ENCODE data around the gene NHERF2.
A peak's percentile ranks its signal among the peaks of the same experiment; 100 is the strongest.

NHERF2 gene

GRCh38 chr16:2019921-2020831, 6.5 kb upstream of the NHERF2 start:
- H3K36me3 ChIP-seq (ENCODE audit: control insufficient read depth, insufficient read depth, low read length), result no peaks in the 10 kb centered on the region
- H3K9me3 ChIP-seq (ENCODE audit: control insufficient read depth, insufficient read depth, low read length), result no peaks in the 10 kb centered on the region
- no CpG with 5 or more reads among the region's 96 CpGs for WGBS (ENCODE audit: insufficient coverage, insufficient read length)
- H3K27me3 ChIP-seq (ENCODE audit: control insufficient read depth, insufficient read depth, low read length), result peaks cover 17% of the 10 kb centered on the region
- H3K4me3 ChIP-seq (ENCODE audit: low read length), result peak overlapping the region; percentile 33; the same call in 1 of the 2 replicates
- H3K4me1 ChIP-seq (ENCODE audit: control insufficient read depth, insufficient read depth, low read length), result no peaks in the 10 kb centered on the region
- H3K27ac ChIP-seq (ENCODE audit: low read length), result no peak overlapping the region
- no peak for DNase-seq (ENCODE audit: low read depth, low spot score)

DNA sequence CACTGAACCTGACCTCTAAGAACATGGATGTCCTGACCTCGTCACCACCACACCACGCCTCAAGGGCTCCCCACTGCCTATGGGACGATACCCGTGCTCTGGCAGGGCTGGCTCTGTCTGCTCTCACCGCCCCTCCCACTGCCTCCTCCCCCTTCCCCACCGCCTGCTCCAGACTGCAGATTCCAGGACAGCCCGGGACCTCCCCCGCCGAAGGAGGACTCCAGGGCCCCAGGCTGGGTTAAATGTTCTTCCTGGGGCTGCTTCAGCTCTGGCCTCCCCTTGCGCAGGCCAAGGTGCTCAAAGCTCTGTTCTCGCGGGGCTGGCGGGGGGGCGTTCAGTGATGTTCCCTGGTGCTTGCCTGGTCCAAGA, 4.0 kb upstream of the NHERF2 start:
- Histone ChIP-seq H3K27ac (ENCODE audit: low read length) (no peak overlapping the region), H3K36me3 (ENCODE audit: control insufficient read depth, insufficient read depth, low read length) (no peaks in the 10 kb centered on the region), H3K9me3 (ENCODE audit: control insufficient read depth, insufficient read depth, low read length) (no peaks in the 10 kb centered on the region), H3K27me3 (ENCODE audit: control insufficient read depth, insufficient read depth, low read length) (peaks cover 20% of the 10 kb centered on the region), H3K4me1 (ENCODE audit: control insufficient read depth, insufficient read depth, low read length) (peaks cover 3% of the 10 kb centered on the region; the same call in 1 of the 2 replicates), H3K4me3 (ENCODE audit: low read length) (peak overlapping the region; percentile 2; the same call in 1 of the 2 replicates)
- no CpG with 5 or more reads among the region's 14 CpGs for WGBS (ENCODE audit: insufficient coverage, insufficient read length)
- DNase-seq (ENCODE audit: low read depth, low spot score), result no peak

GRCh38 chr16:2023092-2024031, 3.3 kb upstream of the NHERF2 start:
- Histone ChIP-seq H3K4me1 (ENCODE audit: control insufficient read depth, insufficient read depth, low read length) (peaks cover 3% of the 10 kb centered on the region; the same call in 1 of the 2 replicates), H3K9me3 (ENCODE audit: control insufficient read depth, insufficient read depth, low read length) (no peaks in the 10 kb centered on the region), H3K4me3 (ENCODE audit: low read length) (peak overlapping the region; percentile 41; the same call in 1 of the 2 replicates), H3K27ac (ENCODE audit: low read length) (no peak overlapping the region), H3K36me3 (ENCODE audit: control insufficient read depth, insufficient read depth, low read length) (no peaks in the 10 kb centered on the region), H3K27me3 (ENCODE audit: control insufficient read depth, insufficient read depth, low read length) (peaks cover 20% of the 10 kb centered on the region)
- WGBS (ENCODE audit: insufficient coverage, insufficient read length), result no CpG with 5 or more reads among the region's 53 CpGs
- DNase-seq (ENCODE audit: low read depth, low spot score), result peak; percentile 91

- DNase-seq (ENCODE audit: low read depth, low spot score), result no peak
- WGBS (ENCODE audit: insufficient coverage, insufficient read length), result no CpG with 5 or more reads among the region's 12 CpGs
- no peaks in the 10 kb centered on the region for H3K9me3 ChIP-seq (ENCODE audit: control insufficient read depth, insufficient read depth, low read length)
- no peaks in the 10 kb centered on the region for H3K36me3 ChIP-seq (ENCODE audit: control insufficient read depth, insufficient read depth, low read length)
- peaks cover 3% of the 10 kb centered on the region; the same call in 1 of the 2 replicates for H3K4me1 ChIP-seq (ENCODE audit: control insufficient read depth, insufficient read depth, low read length)
- no peak overlapping the region for H3K4me3 ChIP-seq (ENCODE audit: low read length)
- no peak overlapping the region for H3K27ac ChIP-seq (ENCODE audit: low read length)
- peaks cover 18% of the 10 kb centered on the region for H3K27me3 ChIP-seq (ENCODE audit: control insufficient read depth, insufficient read depth, low read length)
These were observed 2.7 kb upstream of the NHERF2 start for GRCh38 chr16:2024032-2024420.

GRCh38 chr16:2025251-2025650, 1.5 kb upstream of the NHERF2 start:
- H3K36me3 ChIP-seq (ENCODE audit: control insufficient read depth, insufficient read depth, low read length), result no peaks in the 10 kb centered on the region
- peaks cover 5% of the 10 kb centered on the region for H3K4me1 ChIP-seq (ENCODE audit: control insufficient read depth, insufficient read depth, low read length)
- H3K4me3 ChIP-seq (ENCODE audit: low read length), result no peak overlapping the region
- H3K27ac ChIP-seq (ENCODE audit: low read length), result no peak overlapping the region
- no peak for DNase-seq (ENCODE audit: low read depth, low spot score)
- no CpG with 5 or more reads among the region's 14 CpGs for WGBS (ENCODE audit: insufficient coverage, insufficient read length)
- no peaks in the 10 kb centered on the region for H3K9me3 ChIP-seq (ENCODE audit: control insufficient read depth, insufficient read depth, low read length)
- peaks cover 9% of the 10 kb centered on the region for H3K27me3 ChIP-seq (ENCODE audit: control insufficient read depth, insufficient read depth, low read length)

- no peaks in the 10 kb centered on the region for H3K9me3 ChIP-seq (ENCODE audit: control insufficient read depth, insufficient read depth, low read length)
- H3K4me3 ChIP-seq (ENCODE audit: low read length), result no peak overlapping the region
- H3K36me3 ChIP-seq (ENCODE audit: control insufficient read depth, insufficient read depth, low read length), result no peaks in the 10 kb centered on the region
- no CpG with 5 or more reads among the region's 16 CpGs for WGBS (ENCODE audit: insufficient coverage, insufficient read length)
- H3K27ac ChIP-seq (ENCODE audit: low read length), result no peak overlapping the region
- DNase-seq (ENCODE audit: low read depth, low spot score), result no peak
- H3K4me1 ChIP-seq (ENCODE audit: control insufficient read depth, insufficient read depth, low read length), result peaks cover 5% of the 10 kb centered on the region
- peaks cover 5% of the 10 kb centered on the region; the same call in 1 of the 2 replicates for H3K27me3 ChIP-seq (ENCODE audit: control insufficient read depth, insufficient read depth, low read length)
These were observed 733 bp upstream of the NHERF2 start for GRCh38 chr16:2025878-2026460.

GRCh38 chr16:2027024-2028010, 615 bp downstream of the NHERF2 start:
- DNase-seq (ENCODE audit: low read depth, low spot score), result no peak
- Histone ChIP-seq H3K4me1 (ENCODE audit: control insufficient read depth, insufficient read depth, low read length) (peaks cover 5% of the 10 kb centered on the region), H3K36me3 (ENCODE audit: control insufficient read depth, insufficient read depth, low read length) (no peaks in the 10 kb centered on the region), H3K27ac (ENCODE audit: low read length) (no peak overlapping the region), H3K9me3 (ENCODE audit: control insufficient read depth, insufficient read depth, low read length) (no peaks in the 10 kb centered on the region), H3K27me3 (ENCODE audit: control insufficient read depth, insufficient read depth, low read length) (peaks cover 3% of the 10 kb centered on the region; the same call in 1 of the 2 replicates), H3K4me3 (ENCODE audit: low read length) (peak overlapping the region; percentile 48; the same call in 1 of the 2 replicates)
- whole genome bisulfite sequencing (ENCODE audit: insufficient coverage, insufficient read length), result no CpG with 5 or more reads among the region's 76 CpGs

- Histone ChIP-seq H3K4me3 (ENCODE audit: low read length) (no peak overlapping the region), H3K27ac (ENCODE audit: low read length) (no peak overlapping the region)
- no CpG with 5 or more reads among the region's 3 CpGs for WGBS (ENCODE audit: insufficient coverage, insufficient read length)
These were observed 1.4 kb downstream of the NHERF2 start for GRCh38 chr16:2028146-2028545.

GRCh38 chr16:2028620-2029220, 2.0 kb downstream of the NHERF2 start:
- DNase-seq (ENCODE audit: low read depth, low spot score), result no peak
- no CpG with 5 or more reads among the region's 18 CpGs for WGBS (ENCODE audit: insufficient coverage, insufficient read length)
- Histone ChIP-seq H3K36me3 (ENCODE audit: control insufficient read depth, insufficient read depth, low read length) (no peaks in the 10 kb centered on the region), H3K27ac (ENCODE audit: low read length) (no peak overlapping the region), H3K4me1 (ENCODE audit: control insufficient read depth, insufficient read depth, low read length) (peaks cover 5% of the 10 kb centered on the region), H3K4me3 (ENCODE audit: low read length) (no peak overlapping the region), H3K27me3 (ENCODE audit: control insufficient read depth, insufficient read depth, low read length) (peaks cover 3% of the 10 kb centered on the region; the same call in 1 of the 2 replicates), H3K9me3 (ENCODE audit: control insufficient read depth, insufficient read depth, low read length) (no peaks in the 10 kb centered on the region)

More at GRCh38 chr16:2028146-2028545, 1.4 kb downstream of the NHERF2 start:
- Histone ChIP-seq H3K27me3 (ENCODE audit: control insufficient read depth, insufficient read depth, low read length) (peaks cover 3% of the 10 kb centered on the region; the same call in 1 of the 2 replicates), H3K9me3 (ENCODE audit: control insufficient read depth, insufficient read depth, low read length) (no peaks in the 10 kb centered on the region), H3K36me3 (ENCODE audit: control insufficient read depth, insufficient read depth, low read length) (no peaks in the 10 kb centered on the region), H3K4me1 (ENCODE audit: control insufficient read depth, insufficient read depth, low read length) (peaks cover 5% of the 10 kb centered on the region)
- DNase-seq (ENCODE audit: low read depth, low spot score), result no peak
